Brain microvascular endothelial cell (primary cell): ENCODE results near the gene CAMK2D.

Experiments used
- DNase-seq: peaks from one replicate; pipeline ENCODE4 v3.0.0-alpha.2; 2020
- H3K27ac ChIP-seq: fragments of 250-450 bp; sonication (Bioruptor Pico); 2 replicates; pipeline ENCODE4 v1.5.1; 2020; ENCODE audit warnings: mild to moderate bottlenecking, moderate library complexity
- H3K27me3 ChIP-seq: fragments of 250-450 bp; sonication (Bioruptor Pico); replicated peaks from 2 replicates; pipeline ENCODE4 v1.5.1; 2020; ENCODE audit warnings: mild to moderate bottlenecking
- H3K36me3 ChIP-seq: fragments of 250-450 bp; sonication (Bioruptor Pico); replicated peaks from 2 replicates; pipeline ENCODE4 v1.5.1; 2020; ENCODE audit warnings: mild to moderate bottlenecking
- H3K4me3 ChIP-seq: 2 replicates; pipeline ENCODE4 v1.5.1; 2011; ENCODE audit warnings: low read depth, mild to moderate bottlenecking, control low read depth, low read length, moderate library complexity
- in situ Hi-C: cut with HindIII; loops from 2 replicates; pipeline ENCODE4 v1.10.0; 2017; ENCODE audit warnings: low sequenced_read_pairs, low pct_ligation_motif_present
- TF ChIP-seq, protein P1 (sequence below): IDR thresholded peaks from 2 replicates; pipeline ENCODE4 v1.5.1; 2011; ENCODE audit warnings: low read depth, mild to moderate bottlenecking, moderate library complexity, low read length, control low read depth, inconsistent platforms; ENCODE audit errors: missing control alignments

Gene CAMK2D

GRCh38 chr4:113762186-113763028 is 869 bp upstream of the CAMK2D start:
- Histone ChIP-seq H3K27ac (peak overlapping the region; percentile 94), H3K4me3 (peak overlapping the region; percentile 89), H3K27me3 (no peaks in the 10 kb centered on the region), H3K36me3 (no peaks in the 10 kb centered on the region)
- TF ChIP-seq, protein P1, sequence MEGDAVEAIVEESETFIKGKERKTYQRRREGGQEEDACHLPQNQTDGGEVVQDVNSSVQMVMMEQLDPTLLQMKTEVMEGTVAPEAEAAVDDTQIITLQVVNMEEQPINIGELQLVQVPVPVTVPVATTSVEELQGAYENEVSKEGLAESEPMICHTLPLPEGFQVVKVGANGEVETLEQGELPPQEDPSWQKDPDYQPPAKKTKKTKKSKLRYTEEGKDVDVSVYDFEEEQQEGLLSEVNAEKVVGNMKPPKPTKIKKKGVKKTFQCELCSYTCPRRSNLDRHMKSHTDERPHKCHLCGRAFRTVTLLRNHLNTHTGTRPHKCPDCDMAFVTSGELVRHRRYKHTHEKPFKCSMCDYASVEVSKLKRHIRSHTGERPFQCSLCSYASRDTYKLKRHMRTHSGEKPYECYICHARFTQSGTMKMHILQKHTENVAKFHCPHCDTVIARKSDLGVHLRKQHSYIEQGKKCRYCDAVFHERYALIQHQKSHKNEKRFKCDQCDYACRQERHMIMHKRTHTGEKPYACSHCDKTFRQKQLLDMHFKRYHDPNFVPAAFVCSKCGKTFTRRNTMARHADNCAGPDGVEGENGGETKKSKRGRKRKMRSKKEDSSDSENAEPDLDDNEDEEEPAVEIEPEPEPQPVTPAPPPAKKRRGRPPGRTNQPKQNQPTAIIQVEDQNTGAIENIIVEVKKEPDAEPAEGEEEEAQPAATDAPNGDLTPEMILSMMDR: no peak
- DNase-seq: peak; percentile 100
- in situ Hi-C loops: no loop called here

DNA sequence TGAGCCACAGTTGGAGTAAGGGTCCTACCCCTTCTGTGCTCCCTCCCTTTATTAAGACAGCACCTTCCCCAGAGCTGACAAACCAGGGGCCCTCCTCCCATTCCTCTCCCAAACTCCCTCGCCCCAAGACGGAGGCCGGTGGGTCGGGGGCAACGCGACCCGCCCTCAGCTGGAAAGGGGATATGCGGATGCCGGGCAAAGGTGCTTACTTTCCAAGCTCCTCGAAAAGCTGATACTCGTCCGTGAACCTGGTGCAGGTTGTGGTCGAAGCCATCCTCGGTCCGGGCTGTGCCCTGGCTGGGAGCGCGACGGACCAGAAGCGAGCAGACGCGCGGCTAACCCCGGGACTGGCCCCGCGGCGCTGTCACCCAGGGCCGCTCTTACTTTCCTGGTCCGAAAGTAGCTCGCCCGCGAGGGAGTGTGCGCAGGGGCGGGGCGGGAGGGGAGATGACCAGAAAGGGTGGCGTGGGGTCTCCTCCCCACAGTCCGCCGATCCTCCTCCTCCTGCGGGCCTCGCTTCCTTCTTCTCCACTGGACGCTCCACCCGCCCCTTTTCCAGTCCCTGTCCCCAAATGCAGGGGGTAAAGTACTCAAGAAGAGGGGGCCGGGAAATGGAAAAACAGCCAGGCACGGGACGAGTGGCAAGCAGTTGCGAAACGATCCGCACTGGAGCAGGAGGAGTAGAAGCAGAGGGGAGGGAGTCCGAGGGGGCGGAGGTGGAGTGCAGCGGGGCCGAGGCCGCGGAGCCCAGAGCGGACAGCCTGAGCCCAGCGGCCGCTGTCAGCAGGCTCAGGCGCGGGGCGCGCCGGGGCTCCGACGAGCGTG is 531 bp downstream of the CAMK2D start:
- TF ChIP-seq, protein P1: no peak
- in situ Hi-C loops: no loop called here
- DNase-seq: peak; percentile 57
- Histone ChIP-seq H3K4me3 (peak overlapping the region; percentile 89), H3K27ac (peak overlapping the region; percentile 94), H3K27me3 (no peaks in the 10 kb centered on the region), H3K36me3 (no peaks in the 10 kb centered on the region)

GRCh38 chr4:113760094-113760794 is 1.3 kb downstream of the CAMK2D start:
- Histone ChIP-seq H3K27me3 (no peaks in the 10 kb centered on the region), H3K4me3 (peak overlapping the region; percentile 89), H3K36me3 (no peaks in the 10 kb centered on the region), H3K27ac (peak overlapping the region; percentile 94)
- peak; percentile 27 for DNase-seq
- in situ Hi-C loops: no loop called here
- TF ChIP-seq, protein P1: no peak

- in situ Hi-C loops: no loop called here
Observed at GRCh38 chr4:113759696-113760093, 1.8 kb downstream of the CAMK2D start.

GRCh38 chr4:113758372-113758771 is 3.2 kb downstream of the CAMK2D start:
- in situ Hi-C loops: no loop called here
- peak overlapping the region; percentile 15 for H3K4me3 ChIP-seq
- H3K27me3 ChIP-seq: no peaks in the 10 kb centered on the region
- H3K36me3 ChIP-seq: no peaks in the 10 kb centered on the region
- TF ChIP-seq, protein P1: no peak
- no peak for DNase-seq
- peak overlapping the region; percentile 6 for H3K27ac ChIP-seq

More at GRCh38 chr4:113759696-113760093, 1.8 kb downstream of the CAMK2D start:
- TF ChIP-seq, protein P1: no peak
- Histone ChIP-seq H3K27ac (peak overlapping the region; percentile 23), H3K4me3 (peak overlapping the region; percentile 89), H3K27me3 (no peaks in the 10 kb centered on the region), H3K36me3 (no peaks in the 10 kb centered on the region)
- DNase-seq: no peak
